ENCODE results near the gene MCRS1.

Gene MCRS1

DNA sequence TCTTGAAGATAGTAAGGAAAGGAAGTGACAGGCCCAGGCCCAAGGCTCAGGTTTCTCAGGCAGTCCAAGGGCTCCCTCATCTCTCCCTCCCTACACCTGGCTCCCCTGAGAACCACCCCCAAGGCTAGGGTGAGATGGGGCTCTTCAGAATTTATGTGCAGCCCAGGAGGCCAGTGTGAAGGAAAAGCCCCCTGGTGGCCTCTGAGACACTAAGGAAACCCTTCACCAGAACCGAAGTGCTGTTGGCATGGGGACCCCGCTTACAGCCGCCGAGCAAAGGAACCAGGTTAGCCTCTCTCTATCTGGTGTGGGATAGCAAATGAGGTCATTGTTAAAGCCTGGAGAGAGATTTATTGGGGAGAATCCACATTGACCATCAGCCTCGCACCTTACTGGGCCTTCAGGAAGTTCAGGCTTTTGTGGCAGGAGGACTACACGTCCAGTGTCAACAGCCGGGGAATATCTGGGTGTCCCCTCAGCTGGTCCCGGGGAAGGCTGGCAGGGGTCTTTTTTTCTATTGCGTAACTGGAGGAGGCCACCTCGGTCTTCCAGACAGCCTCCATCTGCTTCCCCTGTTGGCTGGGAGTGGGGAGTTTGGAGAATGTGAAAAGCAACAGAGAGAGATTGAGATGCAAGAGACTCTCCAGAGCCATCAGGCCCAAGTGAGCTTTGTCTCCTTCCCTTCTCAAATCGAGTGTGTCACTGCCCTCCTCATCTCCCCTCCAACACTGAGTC is 19.4 kb upstream of the MCRS1 start:
- ATAC-seq: no peak
- no peaks in the 10 kb centered on the region for H3K9me3 Mint-ChIP-seq
- no peak overlapping the region for H3K27ac Mint-ChIP-seq
- no peak overlapping the region for H3K4me3 Mint-ChIP-seq
- DNase-seq (ENCODE audit: low spot score in 2 of 2): no peak
- peaks cover 5% of the 10 kb centered on the region for H3K4me1 Mint-ChIP-seq
- no peaks in the 10 kb centered on the region for H3K36me3 Mint-ChIP-seq

DNA sequence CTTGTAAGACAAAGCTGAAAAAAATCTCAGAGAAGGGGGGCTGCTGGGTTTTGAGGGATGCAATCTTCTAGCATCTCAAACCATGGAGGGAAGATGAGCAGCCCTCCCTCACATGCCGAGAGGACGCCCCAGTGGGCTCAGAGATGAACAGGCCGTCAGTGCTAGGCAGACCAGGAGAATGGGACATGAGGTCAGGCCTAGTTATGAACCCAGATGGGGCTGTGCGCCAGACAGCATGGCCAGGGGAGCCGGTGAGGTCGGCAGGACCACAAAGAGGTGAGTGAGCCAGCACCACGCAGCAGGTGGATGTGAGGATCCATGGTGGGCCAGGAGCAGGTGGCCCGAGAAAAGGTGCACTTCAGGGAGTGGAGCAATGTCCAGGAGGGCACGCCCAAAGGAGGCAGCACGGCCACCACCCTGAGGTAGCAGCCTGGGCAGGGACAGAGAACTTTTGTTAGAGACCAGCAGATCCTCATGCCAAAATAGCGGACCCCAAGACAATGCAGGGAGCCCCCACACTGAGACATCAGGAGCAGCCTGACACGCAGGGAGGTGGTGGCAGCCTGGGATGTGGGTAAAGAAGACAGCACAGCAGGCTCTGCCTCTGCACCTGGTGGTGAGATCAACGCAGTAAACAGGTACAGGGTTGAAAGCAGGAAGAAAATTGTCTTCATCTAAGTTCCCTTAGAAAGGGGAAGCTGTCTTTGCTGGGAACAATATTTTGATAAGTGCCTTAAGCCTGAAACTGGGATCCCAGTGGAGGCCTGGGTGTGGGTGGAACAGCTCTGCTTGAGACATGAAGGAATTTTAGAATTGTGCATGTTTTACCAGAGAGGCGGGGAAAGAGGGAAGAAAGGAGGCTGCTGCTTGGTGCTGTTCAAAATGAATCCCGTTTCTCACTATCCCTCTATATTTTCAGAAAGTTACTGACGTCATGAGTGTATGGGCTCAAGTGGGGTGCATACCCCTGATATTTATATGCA is 17.8 kb upstream of the MCRS1 start:
- Mint-ChIP-seq H3K36me3 (no peaks in the 10 kb centered on the region), H3K9me3 (no peaks in the 10 kb centered on the region), H3K4me3 (no peak overlapping the region), H3K4me1 (peaks cover 21% of the 10 kb centered on the region), H3K27ac (peak overlapping the region; percentile 75)
- ATAC-seq (no peak), DNase-seq (ENCODE audit: low spot score in 2 of 2) (no peak)

DNA sequence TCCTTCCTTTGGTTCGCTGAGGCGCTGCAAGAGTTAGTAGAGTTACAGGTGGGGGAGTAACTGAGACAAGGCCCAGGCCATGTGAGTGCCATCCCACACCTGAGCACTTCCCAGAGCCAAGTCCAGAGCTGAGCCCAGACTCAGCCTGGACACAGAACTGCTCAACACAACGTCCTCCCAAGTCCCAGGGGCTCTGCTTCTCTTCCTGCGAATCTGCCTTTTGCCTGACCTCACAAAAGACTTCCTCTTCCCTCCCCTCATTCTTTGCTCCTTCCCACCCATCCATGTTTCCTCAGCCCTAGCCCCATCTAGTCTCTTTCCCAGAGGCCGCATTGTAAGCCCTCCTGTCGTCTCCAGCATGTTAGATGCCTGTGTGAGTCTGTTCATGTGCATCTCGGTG is 16.6 kb upstream of the MCRS1 start:
- Mint-ChIP-seq H3K9me3 (no peaks in the 10 kb centered on the region), H3K4me1 (peaks cover 28% of the 10 kb centered on the region), H3K4me3 (no peak overlapping the region), H3K27ac (peak overlapping the region; percentile 75), H3K36me3 (no peaks in the 10 kb centered on the region)
- no peak for ATAC-seq
- no peak for DNase-seq (ENCODE audit: low spot score in 2 of 2)

DNA sequence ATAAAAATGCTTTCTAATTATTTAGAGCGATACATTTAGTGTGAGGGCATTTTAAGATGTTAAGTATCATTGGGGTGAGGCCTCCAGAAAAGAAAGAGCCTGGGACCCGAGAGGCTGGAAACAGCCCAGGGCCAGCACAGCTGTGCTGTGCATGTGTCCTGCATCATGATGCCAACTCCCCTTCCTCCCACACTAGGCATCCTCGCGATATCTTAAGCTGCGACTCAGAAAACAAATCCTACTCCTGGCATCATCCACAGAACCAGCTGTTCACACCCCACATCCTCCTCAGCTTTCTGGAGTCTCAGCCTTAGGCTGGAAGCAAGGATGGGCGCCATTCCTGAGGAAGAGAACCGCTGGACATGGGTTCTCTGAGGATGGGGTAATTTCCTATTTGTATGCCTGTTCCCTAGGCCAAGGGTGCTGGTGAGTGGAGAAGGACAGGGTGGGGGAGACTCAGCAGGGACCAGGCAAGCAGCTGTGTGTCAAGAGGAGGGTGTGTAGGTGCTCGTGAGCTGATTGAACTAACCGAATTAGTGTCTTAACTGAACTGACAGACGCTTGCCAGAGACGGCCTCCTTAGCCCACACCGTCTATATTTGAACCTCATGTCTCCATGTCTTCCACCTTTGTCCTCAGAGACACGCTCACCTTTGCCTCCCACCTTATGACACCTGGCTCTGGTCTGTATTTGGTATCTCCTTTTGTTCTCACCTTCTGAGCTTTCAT is 15.6 kb upstream of the MCRS1 start:
- Mint-ChIP-seq H3K9me3 (no peaks in the 10 kb centered on the region), H3K27ac (no peak overlapping the region), H3K36me3 (no peaks in the 10 kb centered on the region), H3K4me3 (no peak overlapping the region), H3K4me1 (peaks cover 28% of the 10 kb centered on the region)
- DNase-seq (ENCODE audit: low spot score in 2 of 2) (no peak), ATAC-seq (no peak)

DNA sequence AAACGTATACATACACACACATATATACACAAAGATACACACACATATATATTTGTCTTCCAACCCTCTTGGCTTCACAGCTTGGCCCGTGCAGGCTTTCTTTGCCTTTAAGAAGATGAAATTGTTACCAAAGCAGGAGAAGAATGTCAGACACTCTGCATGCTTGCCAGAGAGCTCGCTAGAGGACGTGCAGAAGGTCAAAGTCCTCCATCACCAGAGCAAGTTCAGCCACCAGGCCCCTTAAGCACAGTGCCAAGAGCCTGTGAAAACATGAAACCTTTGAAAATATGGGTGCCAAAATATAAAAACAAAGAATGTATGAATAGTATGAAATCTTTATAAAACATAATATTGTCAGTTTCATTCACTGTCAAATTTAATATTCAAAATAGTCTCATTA is 14.9 kb upstream of the MCRS1 start:
- H3K27ac Mint-ChIP-seq: no peak overlapping the region
- H3K4me1 Mint-ChIP-seq: peaks cover 30% of the 10 kb centered on the region
- DNase-seq (ENCODE audit: low spot score in 2 of 2) (no peak), ATAC-seq (no peak)
- H3K9me3 Mint-ChIP-seq: no peaks in the 10 kb centered on the region
- H3K4me3 Mint-ChIP-seq: no peak overlapping the region
- H3K36me3 Mint-ChIP-seq: no peaks in the 10 kb centered on the region

DNA sequence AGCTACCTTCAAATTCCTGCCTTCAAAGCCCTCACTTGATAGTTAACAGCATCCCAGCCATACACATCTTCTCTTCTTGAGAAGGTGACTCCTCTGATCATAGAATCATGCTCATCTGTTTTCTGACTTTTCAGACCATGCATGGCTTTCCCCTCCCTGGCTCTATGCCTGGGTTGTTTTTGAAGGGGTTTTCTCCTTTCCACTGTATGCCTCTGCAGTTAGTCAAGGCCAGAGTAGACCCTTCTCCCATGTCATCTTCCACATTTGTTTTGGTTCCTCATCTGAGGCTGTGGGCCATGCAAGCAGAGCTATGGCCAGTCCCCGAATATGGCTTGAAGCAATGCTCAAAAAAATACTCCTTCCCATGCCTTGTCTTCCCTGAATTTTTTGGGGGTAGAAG is 14.3 kb upstream of the MCRS1 start:
- H3K4me3 Mint-ChIP-seq: no peak overlapping the region
- peaks cover 34% of the 10 kb centered on the region for H3K4me1 Mint-ChIP-seq
- no peaks in the 10 kb centered on the region for H3K9me3 Mint-ChIP-seq
- peak overlapping the region; percentile 48 for H3K27ac Mint-ChIP-seq
- H3K36me3 Mint-ChIP-seq: no peaks in the 10 kb centered on the region
- DNase-seq (ENCODE audit: low spot score in 2 of 2) (no peak), ATAC-seq (no peak)

DNA sequence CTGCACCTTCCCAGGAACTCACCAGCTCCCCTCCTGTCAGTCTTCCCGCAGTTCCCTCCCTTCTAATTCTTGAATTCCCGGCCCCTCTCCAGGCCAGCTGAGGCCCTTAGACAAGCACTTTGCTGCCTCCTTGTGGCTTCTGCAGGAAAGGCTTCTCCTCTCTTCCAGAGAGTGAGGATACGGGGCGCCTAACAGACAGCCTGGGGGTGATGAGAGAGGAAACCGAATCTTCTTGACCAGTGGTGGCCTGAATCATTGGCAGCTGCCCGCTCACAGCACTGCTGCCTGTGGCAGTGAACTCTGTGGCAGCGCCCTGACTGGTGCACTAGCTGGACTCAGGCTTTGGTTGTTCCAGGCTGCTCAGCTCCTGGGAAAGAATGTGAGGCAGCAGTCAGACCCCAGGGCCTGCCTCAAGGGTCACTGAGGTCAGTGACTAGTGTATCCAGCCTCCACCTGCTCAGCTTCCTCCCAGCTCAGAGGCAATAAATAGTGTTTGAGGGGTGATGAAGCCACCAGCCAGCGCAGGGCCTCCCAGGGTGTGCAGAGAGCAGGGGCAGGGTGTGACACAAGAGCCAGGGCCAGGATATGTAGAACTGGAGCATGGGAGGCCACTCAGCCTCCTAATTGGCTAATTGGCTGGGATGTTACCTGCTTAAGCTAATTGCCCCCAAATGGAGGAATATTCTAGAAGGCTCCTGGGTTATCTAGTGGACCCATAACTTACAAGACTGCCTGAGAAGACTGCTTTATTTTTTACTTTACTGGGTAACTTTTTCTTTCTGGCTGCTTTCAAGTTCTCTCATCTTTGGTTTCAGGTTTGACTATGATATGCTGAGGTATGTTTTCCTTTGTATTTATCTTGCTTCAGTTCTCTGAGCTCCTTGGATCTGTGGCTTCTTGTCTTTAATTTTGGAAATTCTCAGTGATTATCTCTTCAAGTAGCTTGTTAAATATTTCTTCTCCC is 12.9 kb upstream of the MCRS1 start:
- peaks cover 40% of the 10 kb centered on the region for H3K4me1 Mint-ChIP-seq
- no peaks in the 10 kb centered on the region for H3K36me3 Mint-ChIP-seq
- H3K27ac Mint-ChIP-seq: peak overlapping the region; percentile 48
- DNase-seq (ENCODE audit: low spot score in 2 of 2) (peak; percentile 30 to 74), ATAC-seq (peak; percentile 77)
- H3K9me3 Mint-ChIP-seq: no peaks in the 10 kb centered on the region
- H3K4me3 Mint-ChIP-seq: no peak overlapping the region

DNA sequence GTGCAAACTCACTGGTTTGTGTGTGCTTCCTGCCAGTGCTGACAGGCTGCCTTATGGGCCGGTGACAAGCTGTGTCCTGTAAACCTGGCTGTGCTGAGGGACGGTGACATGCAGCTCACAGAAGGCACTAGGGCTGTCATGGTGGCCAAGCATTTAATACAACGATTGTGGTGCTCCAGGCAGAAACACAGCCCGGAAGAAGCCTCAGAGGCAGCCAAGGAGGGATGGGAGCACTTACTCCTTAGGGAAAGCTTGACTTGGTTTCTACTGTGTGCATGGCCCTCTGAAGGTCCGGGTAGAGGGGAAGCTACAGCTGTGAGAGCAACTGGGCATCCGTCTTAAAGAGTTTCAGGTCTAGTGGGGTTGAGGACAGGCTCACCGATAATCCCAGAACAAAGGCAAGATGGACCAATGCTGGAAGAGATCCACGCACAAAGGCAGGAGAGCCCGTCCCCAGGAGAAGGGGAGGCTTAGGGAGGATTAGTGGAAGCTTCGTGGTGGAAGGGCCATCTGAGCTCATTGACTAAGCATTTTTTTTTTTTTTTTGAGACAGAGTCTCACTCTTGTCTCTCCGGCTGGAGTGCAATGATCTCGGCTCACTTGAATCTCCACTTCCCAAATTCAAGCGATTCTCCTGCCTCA is 10.7 kb upstream of the MCRS1 start:
- ATAC-seq (no peak), DNase-seq (ENCODE audit: low spot score in 2 of 2) (no peak)
- Mint-ChIP-seq H3K9me3 (no peaks in the 10 kb centered on the region), H3K4me1 (peaks cover 40% of the 10 kb centered on the region), H3K4me3 (no peak overlapping the region), H3K27ac (no peak overlapping the region), H3K36me3 (peaks cover 19% of the 10 kb centered on the region)

DNA sequence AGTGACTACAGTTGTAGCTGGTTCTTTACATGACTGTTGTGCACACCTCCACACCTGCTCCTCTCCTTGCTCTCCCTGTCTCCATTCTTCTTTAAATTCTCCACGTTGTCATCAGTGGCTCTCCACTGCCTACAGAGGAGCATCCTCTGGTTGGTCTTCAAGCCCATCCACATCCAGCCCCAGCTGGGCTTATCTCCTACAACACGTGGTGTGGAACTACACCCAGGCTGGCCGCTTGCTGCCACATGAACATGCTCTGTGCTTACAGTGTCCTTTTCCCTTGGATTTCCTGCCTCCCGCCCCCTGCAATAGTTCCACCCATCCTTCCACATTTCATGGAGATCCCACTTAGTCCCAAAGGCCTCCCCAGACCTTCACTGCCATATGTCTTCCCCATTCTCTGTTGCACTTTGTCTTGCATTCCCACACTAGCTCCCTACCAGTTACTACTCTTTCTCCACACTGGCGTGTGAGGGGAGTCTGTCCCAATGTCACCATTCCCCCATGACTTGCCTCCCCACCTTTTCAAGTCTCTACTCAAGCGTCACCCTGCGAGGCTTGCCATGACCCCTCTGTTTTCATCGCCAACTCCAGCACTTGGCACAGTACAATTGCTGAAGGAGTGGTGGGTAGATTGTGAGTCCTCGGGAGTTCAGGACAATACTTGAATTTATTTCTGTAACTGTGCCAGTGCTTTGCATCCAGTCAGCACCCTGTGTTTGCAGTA is 9.8 kb upstream of the MCRS1 start:
- H3K9me3 Mint-ChIP-seq: no peaks in the 10 kb centered on the region
- DNase-seq (ENCODE audit: low spot score in 2 of 2) (no peak), ATAC-seq (no peak)

DNA sequence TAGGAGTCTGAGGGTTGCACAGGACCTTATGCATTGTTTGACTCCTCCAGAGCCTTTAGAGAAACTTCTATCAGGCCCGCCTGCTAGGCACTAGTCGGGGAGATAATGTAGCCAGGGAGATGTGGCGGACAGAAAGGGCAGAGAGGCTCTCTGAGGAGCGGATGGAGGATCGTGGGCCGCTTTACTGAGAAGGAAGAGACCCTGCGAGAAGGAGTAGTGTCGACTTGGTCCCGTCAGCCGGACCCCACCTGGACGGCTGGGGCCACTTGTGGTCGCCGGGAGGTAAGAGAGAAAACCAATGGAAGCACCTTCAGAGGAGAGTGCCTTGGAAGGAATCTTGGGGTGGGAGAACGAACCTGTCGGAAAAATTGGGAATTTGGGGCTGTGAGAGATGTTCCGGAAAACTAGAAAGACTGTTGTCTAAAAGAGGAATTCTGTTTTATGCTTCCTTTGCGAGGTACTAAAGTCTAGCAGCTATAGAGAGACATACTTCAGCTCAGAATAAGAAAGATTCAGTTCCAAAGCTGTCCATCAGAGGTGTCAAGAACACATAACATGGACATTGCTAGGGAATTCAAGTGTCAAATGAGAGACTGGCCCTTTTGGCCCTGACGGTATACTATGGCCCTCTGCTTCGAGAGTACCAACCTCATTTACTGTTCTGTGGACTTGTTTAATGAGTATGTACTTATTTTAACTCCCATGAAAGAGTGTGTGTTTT is 660 bp upstream of the MCRS1 start:
- no peak for DNase-seq (ENCODE audit: low spot score in 2 of 2)
- Mint-ChIP-seq H3K4me1 (peaks cover 62% of the 10 kb centered on the region), H3K9me3 (no peaks in the 10 kb centered on the region), H3K4me3 (peak overlapping the region; percentile 98), H3K27ac (peak overlapping the region; percentile 99), H3K36me3 (peaks cover 40% of the 10 kb centered on the region)
- ATAC-seq: peak; percentile 51

More for the DNA sequence above, 9.8 kb upstream of the MCRS1 start:
- Mint-ChIP-seq H3K36me3 (peaks cover 21% of the 10 kb centered on the region), H3K4me1 (peaks cover 39% of the 10 kb centered on the region), H3K4me3 (no peak overlapping the region), H3K27ac (peak overlapping the region; percentile 17)

DNA sequence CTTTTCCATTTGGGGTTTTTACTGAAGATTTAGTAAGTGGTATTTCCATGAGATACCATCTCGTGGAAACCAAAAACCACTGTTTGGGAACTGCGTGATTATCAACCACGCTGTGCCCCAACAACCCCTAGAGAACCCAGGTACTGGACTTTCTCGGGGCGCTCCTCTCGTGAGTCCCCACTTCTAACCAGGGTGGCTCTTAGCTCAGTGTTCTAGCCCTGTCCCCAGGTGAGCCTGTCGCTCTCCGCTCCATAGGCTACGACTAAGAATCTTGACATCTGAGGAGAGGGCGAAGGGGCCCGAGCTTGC is 686 bp downstream of the MCRS1 start:
- DNase-seq (ENCODE audit: low spot score in 2 of 2): no peak
- H3K9me3 Mint-ChIP-seq: no peaks in the 10 kb centered on the region
- peak overlapping the region; percentile 98 for H3K4me3 Mint-ChIP-seq
- peaks cover 50% of the 10 kb centered on the region for H3K36me3 Mint-ChIP-seq
- H3K27ac Mint-ChIP-seq: peak overlapping the region; percentile 99
- peaks cover 62% of the 10 kb centered on the region for H3K4me1 Mint-ChIP-seq
- peak; percentile 26 for ATAC-seq

DNA sequence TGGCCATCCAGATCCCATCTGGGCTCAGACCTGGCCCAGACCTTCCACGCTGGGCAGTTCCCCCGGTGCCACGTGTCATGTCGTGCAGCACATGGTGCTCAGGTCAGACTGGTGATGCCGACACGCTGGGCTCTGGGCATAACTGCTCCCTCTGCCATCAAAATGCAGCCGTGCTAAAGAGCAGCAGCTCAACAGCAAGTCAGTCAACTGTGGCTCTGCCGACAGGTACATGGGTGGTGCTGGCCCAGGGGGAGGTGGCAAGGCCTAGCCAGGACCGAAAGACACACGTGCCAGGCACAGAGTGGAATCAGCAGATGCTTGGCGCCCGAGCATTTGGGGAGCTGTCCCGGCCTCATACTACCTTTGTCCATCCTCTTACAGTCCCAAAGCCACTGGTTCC is 1.6 kb downstream of the MCRS1 start:
- Mint-ChIP-seq H3K4me1 (peaks cover 54% of the 10 kb centered on the region), H3K4me3 (peak overlapping the region; percentile 98), H3K36me3 (peaks cover 59% of the 10 kb centered on the region), H3K9me3 (no peaks in the 10 kb centered on the region), H3K27ac (no peak overlapping the region)
- no peak for DNase-seq (ENCODE audit: low spot score in 2 of 2)
- ATAC-seq: no peak
